Peyer's patch (tissue), 4 donors: ENCODE measurements around the gene AOPEP. TPM values are rescaled to one million over a fixed set of nuclear protein-coding genes. Genes with fewer than 3 reads are reported as not detected.

Experiments used
- DNase-seq, 3 donors: peaks; one replicate each; pipeline ENCODE4 v3.0.0-alpha.2; 2017 to 2019
- H3K27ac ChIP-seq, 4 donors: fragments of 200-600 bp; sonication (generic); one replicate each; pipeline ENCODE4 v1.5.1; 2016 to 2019
- H3K27me3 ChIP-seq, 2 donors: fragments of 200-600 bp; sonication (generic); one replicate each; pipeline ENCODE4 v1.5.1; 2019
- H3K36me3 ChIP-seq, 3 donors: fragments of 200-600 bp; sonication (generic); one replicate each; pipeline ENCODE4 v1.5.1; 2016 to 2019
- H3K4me1 ChIP-seq, 4 donors: fragments of 200-600 bp; sonication (generic); one replicate each; pipeline ENCODE4 v1.5.1; 2016 to 2019
- H3K4me3 ChIP-seq, 4 donors: fragments of 200-600 bp; sonication (generic); 1 replicate in 3 of 4; 2 replicates in 1 of 4; pipeline ENCODE4 v1.5.1; 2016 to 2019; ENCODE audit warnings: mild to moderate bottlenecking in 1 of 4
- H3K9me3 ChIP-seq, 4 donors: fragments of 200-600 bp; sonication (generic); one replicate each; pipeline ENCODE4 v1.5.1; 2016 to 2019; ENCODE audit warnings: mild to moderate bottlenecking in 1 of 4
- CTCF ChIP-seq, 6 experiments: fragments of 450-650 bp in 4 of 6; fragments of 200-600 bp in 2 of 6; sonication (generic) in 1 of 6; IDR thresholded peaks; one replicate each; pipeline ENCODE4 v1.5.1; 2017 to 2019; ENCODE audit warnings: antibody characterized with exemption in 6 of 6, mild to moderate bottlenecking in 3 of 6, moderate library complexity in 1 of 6
- POLR2A ChIP-seq, 2 donors: fragments of 450-650 bp; IDR thresholded peaks; one replicate each; pipeline ENCODE4 v1.5.1; 2017; ENCODE audit warnings: antibody characterized with exemption in 2 of 2, mild to moderate bottlenecking in 2 of 2, moderate library complexity in 2 of 2
- total RNA-seq, 4 donors: library from RNA; depleted of rRNA; stranded (reverse); fragments of >200 nt; gene quantifications; one replicate each; pipeline ENCODE4 v1.1.0, GENCODE V29; 2016

The AOPEP gene
- total RNA-seq, 4 donors from 2014 or later, result 83.5 to 272 (median 117) TPM

- H3K27ac ChIP-seq, result no peak overlapping the region
- no peaks in the 10 kb centered on the region for H3K27me3 ChIP-seq
- no peaks in the 10 kb centered on the region for H3K36me3 ChIP-seq
- DNase-seq, result no peak
- H3K4me3 ChIP-seq, result no peak overlapping the region
- TF ChIP-seq POLR2A (IDR thresholded peaks at IDR 0.05) (no peak), CTCF (IDR thresholded peaks at IDR 0.05) (no peak)
- H3K4me1 ChIP-seq, result no peaks in the 10 kb centered on the region
- H3K9me3 ChIP-seq, result no peaks in the 10 kb centered on the region
Measured at GRCh38 chr9:94693485-94694204, 32.9 kb upstream of the AOPEP start.

- Histone ChIP-seq H3K27me3 (no peaks in the 10 kb centered on the region), H3K9me3 (no peaks in the 10 kb centered on the region), H3K4me3 (no peak overlapping the region), H3K4me1 (no peaks in the 10 kb centered on the region), H3K36me3 (no peaks in the 10 kb centered on the region), H3K27ac (no peak overlapping the region)
- no peak for DNase-seq
- no peak for TF ChIP-seq CTCF (IDR thresholded peaks at IDR 0.05)
- no peak for TF ChIP-seq POLR2A (IDR thresholded peaks at IDR 0.05)
Measured at GRCh38 chr9:94696545-94696944, 30.0 kb upstream of the AOPEP start.

- no peak overlapping the region for H3K27ac ChIP-seq
Measured at GRCh38 chr9:94697972-94698581, 28.4 kb upstream of the AOPEP start.

GRCh38 chr9:94699715-94700373 is 26.7 kb upstream of the AOPEP start:
- H3K36me3 ChIP-seq, result no peaks in the 10 kb centered on the region
- H3K9me3 ChIP-seq, result no peaks in the 10 kb centered on the region
- H3K4me3 ChIP-seq, result no peak overlapping the region
- no peak for DNase-seq
- H3K27ac ChIP-seq, result no peak overlapping the region
- TF ChIP-seq CTCF (IDR thresholded peaks at IDR 0.05), result no peak
- TF ChIP-seq POLR2A (IDR thresholded peaks at IDR 0.05), result no peak
- H3K4me1 ChIP-seq, result no peaks in the 10 kb centered on the region
- H3K27me3 ChIP-seq, result no peaks in the 10 kb centered on the region

More at GRCh38 chr9:94697972-94698581, 28.4 kb upstream of the AOPEP start:
- no peaks in the 10 kb centered on the region for H3K9me3 ChIP-seq
- H3K4me1 ChIP-seq, result no peaks in the 10 kb centered on the region
- H3K36me3 ChIP-seq, result no peaks in the 10 kb centered on the region
- no peaks in the 10 kb centered on the region for H3K27me3 ChIP-seq
- no peak for TF ChIP-seq CTCF (IDR thresholded peaks at IDR 0.05)
- TF ChIP-seq POLR2A (IDR thresholded peaks at IDR 0.05), result no peak
- H3K4me3 ChIP-seq, result no peak overlapping the region
- DNase-seq, result no peak

GRCh38 chr9:94700445-94700844 is 26.1 kb upstream of the AOPEP start:
- no peak for DNase-seq
- H3K9me3 ChIP-seq, result no peaks in the 10 kb centered on the region

More at GRCh38 chr9:94700445-94700844, 26.1 kb upstream of the AOPEP start:
- H3K27ac ChIP-seq, result no peak overlapping the region
- H3K4me3 ChIP-seq, result no peak overlapping the region
- no peaks in the 10 kb centered on the region for H3K4me1 ChIP-seq
- TF ChIP-seq CTCF (IDR thresholded peaks at IDR 0.05) (no peak), POLR2A (IDR thresholded peaks at IDR 0.05) (no peak)
- H3K27me3 ChIP-seq, result no peaks in the 10 kb centered on the region
- H3K36me3 ChIP-seq, result no peaks in the 10 kb centered on the region
